Immature natural killer cell (primary cell): ENCODE data around the gene MSRB3. TPM values are rescaled to one million over a fixed set of nuclear protein-coding genes. Genes with fewer than 3 reads are reported as not detected.

ENCODE experiments used
- DNase-seq, 3 donors: peaks; one replicate each; pipeline ENCODE4 v3.0.0; 2022; ENCODE audit warnings: mixed read lengths in 1 of 3
- H3K27ac Mint-ChIP-seq, 6 donors: one replicate each; pipeline ENCODE4 v1.8.0; 2020; ENCODE audit warnings: mixed read lengths in 6 of 6, mild to moderate bottlenecking in 5 of 6, inconsistent platforms in 4 of 6, moderate library complexity in 3 of 6
- H3K27me3 Mint-ChIP-seq, 3 donors: one replicate each; pipeline ENCODE4 v1.8.0; 2020 to 2021; ENCODE audit warnings: low read depth in 3 of 3, mild to moderate bottlenecking in 3 of 3, mixed read lengths in 3 of 3, moderate library complexity in 3 of 3, inconsistent platforms in 1 of 3
- H3K36me3 Mint-ChIP-seq, 3 donors: one replicate each; pipeline ENCODE4 v1.8.0; 2020; ENCODE audit warnings: mixed read lengths in 3 of 3, inconsistent platforms in 2 of 3, mild to moderate bottlenecking in 2 of 3
- H3K4me1 Mint-ChIP-seq, 2 donors: one replicate each; pipeline ENCODE4 v1.8.0; 2020; ENCODE audit warnings: inconsistent platforms in 2 of 2, mild to moderate bottlenecking in 2 of 2, mixed read lengths in 2 of 2, moderate library complexity in 1 of 2
- H3K4me3 Mint-ChIP-seq, 5 donors: one replicate each; pipeline ENCODE4 v1.8.0; 2020; ENCODE audit warnings: mild to moderate bottlenecking in 5 of 5, mixed read lengths in 5 of 5, inconsistent platforms in 3 of 5, moderate library complexity in 3 of 5
- H3K9me3 Mint-ChIP-seq, 6 donors: one replicate each; pipeline ENCODE4 v1.8.0; 2020; ENCODE audit warnings: mild to moderate bottlenecking in 6 of 6, mixed read lengths in 6 of 6, inconsistent platforms in 4 of 6, moderate library complexity in 3 of 6
- polyA plus RNA-seq, 3 donors: library from polyadenylated mRNA; unstranded; fragments of 300-500 nt; fragmentation: Illumina TruSeq; gene quantifications; one replicate each; pipeline ENCODE4 v1.2.3, GENCODE V29; 2021

The MSRB3 gene
- polyA plus RNA-seq, 3 donors from 2014 or later, result 3.0 to 4.6 (median 3.2) TPM

DNA sequence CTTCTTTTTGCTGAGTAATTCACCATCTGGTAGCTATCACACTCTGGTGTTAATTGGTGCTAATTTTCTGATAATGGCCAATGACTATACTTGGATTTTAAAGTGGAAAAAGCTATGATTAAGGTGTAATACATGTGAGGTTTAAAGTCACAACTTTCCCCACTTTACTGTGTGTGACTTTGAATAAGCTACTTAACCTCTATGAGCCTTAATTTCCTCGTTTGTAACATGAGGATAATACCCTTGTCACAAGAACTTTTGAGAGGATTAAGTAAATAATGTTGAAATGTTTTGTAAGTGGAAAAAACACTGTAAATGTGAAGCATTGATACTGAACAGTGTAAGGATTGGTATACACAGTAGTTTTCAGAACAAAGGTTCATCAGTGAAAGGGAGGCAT is 65.3 kb downstream of the MSRB3 start:
- H3K9me3 Mint-ChIP-seq, result peaks cover 0 to 3% (median 0%) of the 10 kb centered on the region in 6 donors
- H3K27ac Mint-ChIP-seq, result no peak overlapping the region
- no peaks in the 10 kb centered on the region for H3K4me1 Mint-ChIP-seq
- DNase-seq, result no peak
- H3K4me3 Mint-ChIP-seq, result no peak overlapping the region
- peaks cover 0 to 3% (median 0%) of the 10 kb centered on the region in 3 donors for H3K27me3 Mint-ChIP-seq
- no peaks in the 10 kb centered on the region for H3K36me3 Mint-ChIP-seq

DNA sequence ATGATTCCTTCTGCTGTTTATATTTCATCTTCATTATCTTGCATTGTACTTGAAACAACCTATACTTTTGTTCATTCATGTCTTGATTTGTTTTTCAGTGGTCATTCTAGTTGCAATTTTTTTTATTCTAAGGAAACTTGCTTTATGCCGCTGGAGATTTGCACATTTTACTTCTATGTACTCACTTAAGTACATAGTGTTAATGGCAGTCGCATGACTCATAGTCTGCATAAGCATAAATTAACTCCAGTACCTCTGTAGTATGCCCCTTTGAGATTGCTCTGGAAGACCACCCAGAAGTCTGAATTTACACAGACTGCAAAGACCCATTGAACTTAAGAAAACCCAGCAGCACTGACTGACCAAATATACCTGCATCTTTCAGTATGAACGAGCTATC is 77.0 kb downstream of the MSRB3 start:
- H3K27me3 Mint-ChIP-seq, result peaks cover 1 to 4% (median 2%) of the 10 kb centered on the region in 3 donors
- no peak overlapping the region for H3K4me3 Mint-ChIP-seq
- H3K9me3 Mint-ChIP-seq, result peaks cover 0 to 8% (median 2%) of the 10 kb centered on the region in 6 donors
- no peaks in the 10 kb centered on the region for H3K4me1 Mint-ChIP-seq
- H3K36me3 Mint-ChIP-seq, result no peaks in the 10 kb centered on the region
- DNase-seq, result no peak
- no peak overlapping the region for H3K27ac Mint-ChIP-seq

DNA sequence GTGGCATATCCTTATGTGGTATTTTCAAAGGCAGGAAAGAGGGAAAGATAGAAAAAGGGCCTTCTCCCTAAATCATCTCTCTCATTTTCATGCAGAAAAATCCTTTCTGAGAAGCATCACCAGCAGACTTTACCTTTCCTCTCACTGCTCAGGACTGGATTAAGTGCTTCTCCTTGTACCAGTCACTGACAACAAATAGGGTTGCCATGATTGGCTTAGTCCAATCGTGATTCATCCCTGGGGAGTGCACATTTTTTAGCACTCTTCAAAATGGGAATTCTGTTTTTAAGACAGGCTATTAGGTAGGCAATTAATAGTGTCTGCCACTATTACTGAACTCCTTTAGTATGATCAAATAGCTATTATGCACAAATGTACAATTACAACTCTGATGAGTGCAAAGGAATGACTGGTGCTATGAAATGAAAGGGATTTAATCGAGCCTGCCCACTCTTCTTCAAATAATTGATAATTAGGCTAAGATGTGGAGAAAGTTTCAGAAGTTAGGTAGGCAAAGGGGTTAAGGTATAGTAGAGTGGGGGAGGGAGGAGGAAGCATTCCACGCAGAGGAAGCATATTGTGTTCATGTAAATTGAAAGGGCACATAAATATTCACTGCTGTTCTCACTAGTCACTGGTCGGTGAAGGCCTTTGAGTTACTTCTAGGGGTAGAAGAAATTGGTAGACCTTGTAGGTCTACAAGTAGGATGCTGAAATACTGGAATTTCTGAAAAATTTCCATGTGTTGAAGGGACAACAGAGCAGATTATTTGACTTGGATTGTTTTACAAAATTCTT is 84.0 kb downstream of the MSRB3 start:
- Mint-ChIP-seq H3K9me3 (peaks cover 0 to 3% (median 0%) of the 10 kb centered on the region in 6 donors), H3K4me1 (no peaks in the 10 kb centered on the region), H3K27me3 (peaks cover 0 to 2% (median 2%) of the 10 kb centered on the region in 3 donors), H3K4me3 (no peak overlapping the region), H3K36me3 (no peaks in the 10 kb centered on the region), H3K27ac (no peak overlapping the region)
- DNase-seq, result no peak

DNA sequence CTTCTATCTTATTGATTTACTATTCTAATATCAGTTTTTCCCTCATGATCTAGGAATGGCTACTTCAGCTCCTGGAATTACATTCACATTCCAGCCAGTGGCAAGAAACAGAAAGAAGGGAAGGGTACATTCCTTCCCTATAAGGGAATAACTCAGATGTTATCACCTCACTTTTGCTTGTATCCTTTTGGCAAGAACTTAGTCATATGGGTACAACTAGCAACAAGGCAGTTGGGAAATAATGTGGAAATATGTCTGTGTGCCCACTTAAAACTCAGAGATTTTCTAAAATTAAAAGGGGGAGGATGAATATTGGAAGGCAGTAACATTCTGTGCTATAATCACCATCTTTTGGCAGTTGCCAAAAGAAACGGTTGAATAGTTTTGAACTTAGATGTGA is 85.6 kb downstream of the MSRB3 start:
- Mint-ChIP-seq H3K9me3 (peaks cover 0 to 3% (median 0%) of the 10 kb centered on the region in 6 donors), H3K36me3 (no peaks in the 10 kb centered on the region)

DNA sequence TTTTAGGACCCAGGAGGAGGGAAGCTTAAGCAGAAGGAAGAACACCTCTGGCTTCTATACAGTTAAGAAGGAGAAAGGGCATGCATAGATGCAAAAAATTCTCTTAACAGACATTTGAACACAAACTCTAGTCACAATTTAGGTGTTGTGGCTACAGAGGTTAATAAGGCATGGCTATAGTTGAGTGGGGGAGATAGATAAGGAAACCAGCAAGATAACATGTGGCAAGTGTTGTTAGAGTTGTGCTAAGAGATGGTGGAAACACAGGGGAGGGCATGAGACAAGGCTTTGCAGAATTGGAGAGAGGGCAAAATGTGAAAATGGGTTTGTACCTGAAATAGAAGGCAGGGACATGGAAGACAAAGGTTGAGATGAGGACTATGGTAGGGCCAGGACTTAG is 88.9 kb downstream of the MSRB3 start:
- DNase-seq, result no peak
- no peak overlapping the region for H3K27ac Mint-ChIP-seq
- no peaks in the 10 kb centered on the region for H3K27me3 Mint-ChIP-seq
- H3K9me3 Mint-ChIP-seq, result no peaks in the 10 kb centered on the region
- no peak overlapping the region for H3K4me3 Mint-ChIP-seq
- no peaks in the 10 kb centered on the region for H3K4me1 Mint-ChIP-seq
- no peaks in the 10 kb centered on the region for H3K36me3 Mint-ChIP-seq

More for the DNA sequence above, 85.6 kb downstream of the MSRB3 start:
- Mint-ChIP-seq H3K4me3 (no peak overlapping the region), H3K27me3 (no peaks in the 10 kb centered on the region), H3K27ac (no peak overlapping the region), H3K4me1 (no peaks in the 10 kb centered on the region)
- DNase-seq, result no peak

DNA sequence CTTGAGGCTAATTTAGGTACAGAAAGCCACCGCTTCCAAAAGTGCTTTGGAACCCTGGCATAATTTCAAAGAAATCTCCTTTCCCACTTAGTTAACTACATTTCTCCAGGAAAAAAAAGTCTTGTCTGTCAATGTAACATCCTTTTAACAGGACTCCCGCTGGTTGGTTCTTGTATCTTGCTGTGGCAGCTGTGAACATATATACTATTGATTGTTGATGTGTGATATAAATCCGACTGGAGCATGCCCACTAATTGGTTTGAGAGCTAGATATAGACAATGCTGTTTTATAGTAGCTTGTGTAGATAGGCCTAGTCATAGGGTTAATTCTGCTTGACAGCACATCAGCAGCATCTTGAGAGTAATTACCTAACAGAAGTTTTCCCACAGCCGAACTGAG is 89.6 kb downstream of the MSRB3 start:
- Mint-ChIP-seq H3K4me3 (no peak overlapping the region), H3K4me1 (no peaks in the 10 kb centered on the region), H3K27ac (no peak overlapping the region), H3K9me3 (no peaks in the 10 kb centered on the region), H3K36me3 (no peaks in the 10 kb centered on the region), H3K27me3 (peaks cover 0 to 2% (median 0%) of the 10 kb centered on the region in 3 donors)
- DNase-seq, result no peak

DNA sequence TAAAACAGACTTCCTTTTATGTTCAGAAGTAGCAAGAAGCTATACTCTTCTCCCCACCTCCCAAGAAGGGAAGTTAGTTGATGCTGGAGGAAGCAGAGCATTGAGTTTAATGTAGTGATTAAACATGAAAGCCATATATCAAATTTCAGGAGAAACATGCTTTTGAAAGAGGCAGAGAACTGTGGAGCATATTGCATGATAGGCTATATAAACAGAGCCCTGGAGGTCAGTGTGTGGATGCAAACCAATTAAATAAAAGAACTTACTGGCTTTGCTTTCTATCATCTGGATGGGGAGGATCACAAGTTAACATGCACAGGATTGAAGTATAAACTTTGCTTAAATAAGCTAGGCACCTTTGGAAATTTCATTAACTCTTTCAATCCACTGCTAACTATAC is 94.1 kb downstream of the MSRB3 start:
- Mint-ChIP-seq H3K4me3 (no peak overlapping the region), H3K27me3 (peaks cover 0 to 2% (median 2%) of the 10 kb centered on the region in 3 donors), H3K9me3 (peaks cover 0 to 2% (median 0%) of the 10 kb centered on the region in 6 donors), H3K27ac (no peak overlapping the region), H3K4me1 (no peaks in the 10 kb centered on the region), H3K36me3 (no peaks in the 10 kb centered on the region)
- no peak for DNase-seq

DNA sequence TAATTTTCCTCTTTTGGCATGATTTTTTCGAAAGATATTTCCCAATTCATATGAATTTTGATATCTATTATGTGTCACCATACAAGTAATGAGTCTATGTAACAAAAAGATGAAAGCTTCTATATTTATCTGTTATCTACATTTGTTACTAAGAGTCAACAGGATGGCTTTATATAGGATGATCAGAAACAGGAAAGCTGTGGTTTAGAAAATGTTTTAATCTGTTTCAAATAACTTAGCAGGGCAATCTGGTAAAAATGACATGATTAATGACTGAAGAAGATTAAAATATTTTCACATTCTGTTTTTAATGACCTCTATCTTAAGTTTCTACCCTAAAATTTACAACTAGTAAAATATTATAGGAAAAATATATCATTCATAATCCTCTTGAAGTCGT is 105.8 kb downstream of the MSRB3 start:
- Mint-ChIP-seq H3K9me3 (peaks cover 0 to 7% (median 0%) of the 10 kb centered on the region in 6 donors), H3K4me3 (no peak overlapping the region), H3K27ac (no peak overlapping the region), H3K36me3 (no peaks in the 10 kb centered on the region), H3K27me3 (peaks cover 0 to 1% (median 0%) of the 10 kb centered on the region in 3 donors), H3K4me1 (no peaks in the 10 kb centered on the region)
- no peak for DNase-seq

DNA sequence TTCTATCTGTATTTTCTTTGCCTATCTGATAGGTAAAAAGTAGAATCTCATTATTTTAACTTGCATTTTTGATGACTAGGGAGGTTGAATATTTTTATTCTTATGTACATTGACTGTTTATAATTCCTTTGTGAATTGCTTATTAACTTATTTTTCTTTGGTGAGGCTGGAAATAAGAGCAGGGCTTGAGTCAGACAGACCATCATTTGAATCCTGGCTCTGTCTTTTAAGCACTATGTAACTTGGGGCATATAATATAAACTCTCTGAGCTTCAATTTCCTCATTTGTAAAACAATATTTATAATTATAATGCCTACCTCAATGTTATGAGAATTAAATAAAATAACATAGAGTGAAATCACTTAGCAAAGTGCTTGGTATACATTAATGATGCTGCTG is 108.9 kb downstream of the MSRB3 start:
- H3K9me3 Mint-ChIP-seq, result peaks cover 0 to 8% (median 0%) of the 10 kb centered on the region in 6 donors
- no peak overlapping the region for H3K27ac Mint-ChIP-seq
- DNase-seq, result no peak
- no peak overlapping the region for H3K4me3 Mint-ChIP-seq
- no peaks in the 10 kb centered on the region for H3K4me1 Mint-ChIP-seq
- peaks cover 0 to 1% (median 1%) of the 10 kb centered on the region in 3 donors for H3K27me3 Mint-ChIP-seq
- no peaks in the 10 kb centered on the region for H3K36me3 Mint-ChIP-seq

DNA sequence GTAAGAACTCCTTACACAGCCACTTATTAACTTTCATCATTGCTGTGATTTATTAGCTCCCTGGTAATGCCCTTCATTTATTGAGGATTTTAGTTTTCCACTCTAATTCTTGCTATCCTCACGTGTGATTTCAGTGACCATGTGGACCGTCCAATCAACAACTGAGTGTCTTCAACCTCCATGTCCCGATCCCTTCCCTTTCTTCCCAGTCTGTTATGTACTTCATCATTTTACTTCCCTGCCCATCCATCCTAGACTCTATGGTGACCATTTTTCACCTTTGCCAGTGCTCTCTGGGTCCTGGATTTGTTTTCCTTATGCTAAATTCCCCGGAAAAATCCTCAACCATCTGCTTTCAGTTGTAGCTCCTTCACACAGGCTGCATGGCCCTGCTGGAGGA is 111.0 kb downstream of the MSRB3 start:
- peaks cover 0 to 1% (median 1%) of the 10 kb centered on the region in 3 donors for H3K27me3 Mint-ChIP-seq
- no peak for DNase-seq
- H3K4me1 Mint-ChIP-seq, result no peaks in the 10 kb centered on the region
- H3K27ac Mint-ChIP-seq, result no peak overlapping the region
- H3K36me3 Mint-ChIP-seq, result no peaks in the 10 kb centered on the region
- H3K4me3 Mint-ChIP-seq, result no peak overlapping the region
- H3K9me3 Mint-ChIP-seq, result peaks cover 0 to 8% (median 3%) of the 10 kb centered on the region in 6 donors

DNA sequence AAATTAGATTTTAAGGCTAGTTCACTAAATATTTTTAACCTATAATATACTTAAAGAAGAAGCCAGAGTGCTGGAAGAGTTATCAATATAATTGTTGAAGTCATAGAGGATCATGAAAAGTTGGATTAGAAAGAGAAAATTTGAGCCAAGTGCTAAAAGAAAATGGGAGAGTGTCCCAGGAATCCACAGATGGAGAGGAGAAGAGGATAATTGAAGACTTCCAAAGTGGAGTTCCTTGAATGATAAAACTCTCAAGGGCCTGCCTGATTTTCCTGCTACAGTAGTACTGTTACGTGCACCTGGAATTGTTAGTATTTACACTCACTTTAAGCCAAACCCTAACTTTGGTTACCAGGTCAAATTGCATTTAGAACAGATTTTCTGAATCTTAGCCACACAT is 113.2 kb downstream of the MSRB3 start:
- Mint-ChIP-seq H3K4me1 (no peaks in the 10 kb centered on the region), H3K4me3 (no peak overlapping the region), H3K27me3 (peaks cover 0 to 6% (median 1%) of the 10 kb centered on the region in 3 donors), H3K9me3 (peaks cover 3 to 20% (median 15%) of the 10 kb centered on the region in 6 donors), H3K27ac (no peak overlapping the region), H3K36me3 (no peaks in the 10 kb centered on the region)
- DNase-seq, result no peak

DNA sequence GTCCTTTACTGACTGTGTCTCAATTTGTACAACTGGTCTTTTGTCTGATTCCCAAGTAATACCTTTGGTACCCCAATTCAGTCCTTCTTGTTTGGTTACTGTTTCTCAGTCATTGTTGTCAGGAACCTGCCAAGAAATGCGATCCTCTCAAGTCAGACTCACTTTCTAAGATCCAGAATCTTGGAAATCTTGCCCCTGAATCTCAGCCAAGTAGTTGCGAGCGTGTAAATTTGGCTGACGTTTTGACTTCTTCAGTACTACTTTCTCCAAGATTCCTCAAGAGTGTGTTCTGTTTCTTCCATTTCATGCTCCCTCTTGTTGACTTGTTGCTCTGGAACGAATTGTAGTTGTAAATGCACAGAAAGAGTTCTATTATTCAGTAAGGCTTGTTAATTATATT is 114.0 kb downstream of the MSRB3 start:
- Mint-ChIP-seq H3K4me1 (no peaks in the 10 kb centered on the region), H3K36me3 (no peaks in the 10 kb centered on the region), H3K4me3 (no peak overlapping the region), H3K27ac (no peak overlapping the region), H3K27me3 (peaks cover 0 to 6% (median 1%) of the 10 kb centered on the region in 3 donors), H3K9me3 (peaks cover 3 to 24% (median 16%) of the 10 kb centered on the region in 6 donors)
- no peak for DNase-seq

DNA sequence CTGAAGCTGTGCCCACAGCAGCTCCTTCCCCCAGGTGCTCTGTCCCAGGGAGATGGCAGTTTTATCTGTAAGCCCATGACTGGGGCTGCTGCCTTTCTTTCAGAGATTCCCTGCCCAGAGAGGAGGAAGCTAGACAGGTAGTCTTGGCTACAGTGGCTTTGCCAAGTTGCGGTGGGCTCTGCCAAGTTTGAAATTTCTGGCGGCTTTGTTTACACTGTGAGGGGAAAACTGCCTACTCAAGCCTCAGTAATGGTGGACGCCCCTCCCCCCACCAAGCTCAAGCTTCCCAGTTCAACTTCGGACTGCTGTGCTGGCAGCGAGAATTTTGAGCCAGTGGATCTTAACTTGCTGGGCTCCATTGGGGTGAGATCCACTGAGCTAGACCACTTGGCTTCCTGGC is 124.7 kb downstream of the MSRB3 start:
- no peak for DNase-seq
- H3K9me3 Mint-ChIP-seq, result peaks cover 0 to 21% (median 9%) of the 10 kb centered on the region in 6 donors
- H3K4me1 Mint-ChIP-seq, result no peaks in the 10 kb centered on the region
- peaks cover 0 to 7% (median 7%) of the 10 kb centered on the region in 3 donors for H3K27me3 Mint-ChIP-seq
- H3K36me3 Mint-ChIP-seq, result peaks cover 0 to 6% (median 0%) of the 10 kb centered on the region in 3 donors
- H3K4me3 Mint-ChIP-seq, result no peak overlapping the region
- H3K27ac Mint-ChIP-seq, result no peak overlapping the region

DNA sequence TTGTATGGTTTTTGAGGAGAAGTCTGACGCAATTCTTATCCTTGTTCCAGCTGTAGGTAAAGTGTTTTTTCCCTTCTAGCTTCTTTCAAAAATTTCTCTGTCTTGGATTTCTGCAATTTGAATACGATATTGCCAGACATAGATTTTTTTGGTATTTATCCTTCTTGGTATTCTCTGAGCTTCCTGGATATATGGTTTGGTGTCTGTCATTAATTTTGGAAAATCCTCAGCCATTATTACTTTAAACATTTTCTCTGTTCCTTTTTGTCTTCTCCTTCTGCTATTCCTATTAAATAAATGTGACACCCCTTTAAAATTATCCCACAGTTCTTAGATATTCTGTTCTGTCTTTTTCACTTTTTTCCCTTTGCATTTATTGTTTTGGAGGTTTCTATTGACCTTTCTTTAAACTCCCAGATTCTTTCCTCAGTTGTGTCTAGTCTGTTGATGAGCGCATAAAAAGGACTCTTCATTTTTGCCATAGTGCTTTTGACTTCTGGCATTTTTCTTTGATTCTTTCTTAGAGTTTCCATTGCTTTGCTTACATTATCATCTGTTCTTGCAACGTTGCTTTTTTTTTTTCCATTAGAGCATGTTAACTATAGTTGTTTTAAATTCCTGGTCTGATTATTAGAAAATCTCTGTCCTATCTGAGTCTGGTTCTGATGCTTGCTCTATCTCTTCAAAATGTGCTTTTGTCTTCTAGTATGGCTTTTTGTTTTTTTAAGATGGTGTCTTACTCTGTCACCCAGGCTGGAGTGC is 129.1 kb downstream of the MSRB3 start:
- DNase-seq, result no peak
- H3K27me3 Mint-ChIP-seq, result peaks cover 0 to 1% (median 1%) of the 10 kb centered on the region in 3 donors
- no peak overlapping the region for H3K4me3 Mint-ChIP-seq
- H3K4me1 Mint-ChIP-seq, result no peaks in the 10 kb centered on the region
- H3K36me3 Mint-ChIP-seq, result no peaks in the 10 kb centered on the region
- H3K9me3 Mint-ChIP-seq, result peaks cover 0 to 7% (median under 1%) of the 10 kb centered on the region in 6 donors
- no peak overlapping the region for H3K27ac Mint-ChIP-seq
